OCI-LY7 (cell line): ENCODE results near the gene ZSWIM1.

ENCODE experiments used
- CTCF ChIP-seq: fragments of 200-600 bp; sonication (generic); conservative IDR thresholded peaks from 2 replicates; pipeline ENCODE4 v1.5.1; 2014; ENCODE audit warnings: mild to moderate bottlenecking, antibody characterized with exemption, low read length, moderate library complexity, mixed read lengths
- EZH2phosphoT487 ChIP-seq: fragments of 200-600 bp; sonication (generic); IDR thresholded peaks from 2 replicates; pipeline ENCODE4 v1.6.1; 2018; ENCODE audit warnings: low read depth, borderline replicate concordance, mild to moderate bottlenecking, mixed run types, antibody characterized with exemption, low read length, moderate library complexity, mixed read lengths

- TF ChIP-seq CTCF: no peak
- TF ChIP-seq EZH2phosphoT487: no peak
Measured at GRCh38 chr20:45843506-45843905, 37.5 kb upstream of the ZSWIM1 start.
